Ammon's horn (tissue), 1 donor: ENCODE data around the gene PSD2.

ENCODE experiments used
- DNase-seq: peaks from one replicate; pipeline ENCODE4 v3.0.0-alpha.2; 2016; ENCODE audit warnings: low spot score

PSD2 gene

GRCh38 chr5:139880416-139881142, 85.0 kb downstream of the PSD2 start:
- DNase-seq = no peak

- DNase-seq = no peak
Observed at GRCh38 chr5:139881143-139881733, 85.6 kb downstream of the PSD2 start.

GRCh38 chr5:139882316-139882715, 86.7 kb downstream of the PSD2 start:
- no peak for DNase-seq

- no peak for DNase-seq
Observed at GRCh38 chr5:139882961-139883539, 87.4 kb downstream of the PSD2 start.

- peak; percentile 37 for DNase-seq
Observed at GRCh38 chr5:139884144-139884543, 88.5 kb downstream of the PSD2 start.

GRCh38 chr5:139884734-139885133, 89.1 kb downstream of the PSD2 start:
- DNase-seq = no peak

- no peak for DNase-seq
Observed at GRCh38 chr5:139885172-139885856, 89.7 kb downstream of the PSD2 start.

- no peak for DNase-seq
Observed at GRCh38 chr5:139885857-139886208, 90.2 kb downstream of the PSD2 start.

- DNase-seq = no peak
Observed at GRCh38 chr5:139886213-139886612, 90.6 kb downstream of the PSD2 start.

- no peak for DNase-seq
Observed at GRCh38 chr5:139888370-139888769, 92.8 kb downstream of the PSD2 start.

- DNase-seq = no peak
Observed at GRCh38 chr5:139889410-139889809, 93.8 kb downstream of the PSD2 start.

GRCh38 chr5:139893873-139894272, 98.3 kb downstream of the PSD2 start:
- DNase-seq = no peak
